Amniotic stem cell (primary cell): ENCODE measurements around the gene IGFL2.
"Not testable (repeated sequence)": the region's sequence is repeated elsewhere in the genome, so short reads cannot be mapped to it uniquely, and the experiment has no call there.

ENCODE experiments used
- DNase-seq: peaks from one replicate; lab custom pipeline; 2025; lab: John Stamatoyannopoulos, UW

IGFL2 gene

GRCh38 chr19:46147791-46148288 is at the start of gene IGFL2:
IGFL2 (plus strand) TSS chr19:46148238; CDS start chr19:46148279, 41 bp downstream.
- DNase-seq, result no peak

DNA sequence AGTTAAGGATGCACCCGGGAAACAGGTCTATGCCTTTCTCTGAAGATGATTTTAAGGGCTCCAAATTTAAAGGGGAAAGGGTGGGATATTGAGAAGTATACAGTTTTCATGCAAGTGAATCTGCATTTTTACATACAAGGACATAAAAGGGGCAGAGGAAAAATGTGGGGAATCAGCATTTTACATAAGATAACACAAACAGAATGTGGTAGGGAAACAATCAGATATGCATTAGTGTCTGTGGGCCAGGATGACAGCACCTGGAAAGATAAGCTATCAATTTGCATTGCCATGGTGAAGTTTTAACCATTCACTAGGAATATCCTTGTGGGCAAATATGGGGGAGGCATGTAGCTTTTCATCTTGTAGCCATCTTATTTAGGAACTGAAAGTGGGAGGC is 47.7 kb upstream of the IGFL2 start:
- no peak for DNase-seq

DNA sequence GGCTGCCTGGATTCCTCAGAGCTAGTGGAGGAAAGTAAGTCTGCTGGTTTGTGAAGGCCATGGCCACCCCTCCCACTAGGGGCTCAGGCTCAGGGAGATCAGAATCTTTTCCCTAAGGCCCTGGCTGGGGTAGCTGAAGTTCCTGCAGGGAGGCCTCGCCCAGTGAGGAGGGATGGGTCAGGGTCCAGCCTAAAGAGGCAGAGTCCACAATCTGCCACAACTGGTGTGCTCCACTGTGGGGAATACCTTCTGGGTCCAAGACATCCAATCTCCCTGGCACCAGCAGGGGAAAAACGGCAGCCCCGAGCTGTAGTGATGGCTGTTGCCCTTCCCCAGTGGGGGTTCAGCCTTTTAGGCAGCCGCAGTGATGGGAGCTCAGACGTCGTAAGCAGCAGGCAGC is 46.7 kb upstream of the IGFL2 start:
- DNase-seq, result no peak

GRCh38 chr19:46102333-46102732 is 45.7 kb upstream of the IGFL2 start:
- DNase-seq, result not testable (repeated sequence)

DNA sequence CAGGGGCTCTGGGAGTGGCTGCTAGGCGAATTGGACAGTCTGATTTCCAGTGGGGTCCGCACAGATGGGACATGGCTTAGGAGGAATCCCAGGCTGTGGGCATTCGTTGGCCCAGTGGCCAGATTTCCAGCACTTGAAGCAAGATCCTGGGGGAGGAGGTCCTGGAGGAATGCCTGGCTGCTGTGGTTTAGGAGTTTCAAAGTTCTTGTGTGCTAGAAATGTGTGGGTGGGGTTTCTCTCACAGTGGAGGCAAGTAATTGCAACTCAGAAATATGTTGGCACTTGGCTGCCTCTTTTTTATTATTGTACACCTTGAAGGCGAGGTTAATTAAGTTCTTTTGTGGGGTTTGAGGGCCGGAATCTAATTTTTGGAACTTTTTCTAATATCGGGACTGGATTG is 40.7 kb upstream of the IGFL2 start:
- no peak for DNase-seq

GRCh38 chr19:46109876-46110275 is 38.2 kb upstream of the IGFL2 start:
- DNase-seq, result no peak

- DNase-seq, result no peak
Measured at GRCh38 chr19:46111376-46111775, 36.7 kb upstream of the IGFL2 start.

- DNase-seq, result no peak
Measured at GRCh38 chr19:46112527-46112926, 35.5 kb upstream of the IGFL2 start.

DNA sequence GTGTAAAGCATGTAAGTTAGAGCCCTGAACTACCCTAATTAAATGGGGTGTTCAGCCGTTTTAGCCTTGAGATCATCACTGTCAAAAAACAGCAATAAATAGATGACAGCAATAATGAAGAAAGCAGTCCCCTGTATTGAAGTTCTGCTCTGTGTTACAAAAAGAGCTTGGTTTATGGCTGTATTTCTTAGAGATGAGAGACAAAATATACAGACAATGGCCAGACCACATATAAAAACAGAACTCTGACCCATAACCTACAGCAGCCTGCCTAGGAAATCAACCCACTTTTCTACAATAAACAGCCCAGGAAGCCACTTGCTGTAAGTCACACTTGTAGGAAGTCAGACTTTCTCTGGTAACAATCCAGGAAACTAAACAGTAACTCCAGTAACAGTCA is 34.3 kb upstream of the IGFL2 start:
- no peak for DNase-seq

DNA sequence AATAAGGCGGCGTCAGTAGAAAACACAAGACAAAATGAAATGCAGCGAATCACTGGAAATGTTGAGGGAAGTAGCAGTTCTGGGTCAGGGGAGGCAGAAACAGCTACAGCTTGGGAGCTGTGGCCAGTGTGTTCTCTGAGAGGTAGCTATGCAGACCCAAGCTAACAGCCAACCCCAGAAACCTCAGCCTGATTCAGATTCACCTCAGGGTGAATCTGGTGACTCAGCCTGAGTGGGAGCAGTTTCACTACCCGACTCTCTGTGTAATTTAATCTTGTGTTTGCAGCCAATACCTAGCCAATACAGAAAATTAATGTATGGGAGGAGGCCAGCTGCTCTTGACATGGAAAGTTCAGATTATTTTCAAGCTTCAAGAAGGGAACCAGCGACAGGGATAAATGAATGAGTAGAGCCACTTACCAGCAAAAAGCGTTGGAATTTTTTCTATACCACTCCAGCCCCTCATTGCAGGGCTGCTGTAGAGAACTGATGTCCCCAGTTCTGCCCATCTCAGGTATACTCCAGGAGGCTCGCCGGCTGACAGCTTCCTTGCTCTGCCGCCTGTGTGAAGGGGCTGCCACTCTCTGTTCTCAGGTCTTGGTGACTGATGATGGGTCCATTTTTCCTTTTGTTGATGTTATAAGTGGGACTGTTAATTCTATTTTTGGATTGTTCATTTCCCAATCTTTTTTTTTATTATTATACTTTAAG is 32.5 kb upstream of the IGFL2 start:
- peak; percentile 62 for DNase-seq

DNA sequence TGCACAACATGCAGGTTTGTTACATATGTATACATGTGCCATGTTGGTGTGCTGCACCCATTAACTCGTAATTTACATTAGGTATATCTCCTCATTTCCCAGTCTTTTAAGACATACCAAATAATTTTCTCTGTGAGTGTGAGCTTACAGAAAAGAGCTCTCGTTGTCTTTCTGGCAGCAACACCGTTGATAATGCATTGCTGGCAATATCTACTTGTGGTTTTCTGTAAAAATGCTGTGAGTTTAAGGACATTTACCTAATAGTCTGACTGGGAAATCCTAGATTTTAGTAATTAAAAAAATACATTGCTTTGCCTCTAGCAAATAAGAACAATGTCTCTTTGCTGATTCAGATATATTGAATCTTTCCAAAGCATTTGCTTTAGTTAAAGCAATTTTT is 31.9 kb upstream of the IGFL2 start:
- no peak for DNase-seq

DNA sequence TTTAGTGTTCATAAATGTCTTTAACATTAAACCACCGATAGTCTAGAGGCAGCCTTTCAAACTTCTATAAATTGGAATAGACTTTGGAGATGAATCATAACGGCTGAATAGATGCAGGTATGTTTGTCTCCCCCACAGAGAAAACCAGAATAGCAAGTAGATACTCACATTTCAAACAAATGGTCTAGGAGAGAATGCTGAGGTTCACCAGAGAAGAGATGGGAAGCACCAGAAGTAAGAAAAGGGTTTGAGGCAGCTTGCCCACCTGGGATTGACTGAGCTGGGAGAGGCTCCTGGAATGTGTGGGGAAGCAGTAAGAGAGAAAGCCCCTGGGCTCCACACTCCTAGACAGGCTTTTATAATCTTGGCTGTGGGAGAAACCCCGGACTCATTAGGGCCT is 29.9 kb upstream of the IGFL2 start:
- DNase-seq, result no peak

GRCh38 chr19:46124638-46125115 is 23.4 kb upstream of the IGFL2 start, which contains the start of gene IGFL3:
IGFL3 (minus strand) TSS chr19:46124688; CDS start chr19:46124649, 39 bp downstream.
- DNase-seq, result no peak

GRCh38 chr19:46125447-46125846 is 22.6 kb upstream of the IGFL2 start:
- no peak for DNase-seq

- DNase-seq, result no peak
Measured at GRCh38 chr19:46126086-46126580, 21.9 kb upstream of the IGFL2 start.

GRCh38 chr19:46131485-46132143 is 16.4 kb upstream of the IGFL2 start:
- no peak for DNase-seq

DNA sequence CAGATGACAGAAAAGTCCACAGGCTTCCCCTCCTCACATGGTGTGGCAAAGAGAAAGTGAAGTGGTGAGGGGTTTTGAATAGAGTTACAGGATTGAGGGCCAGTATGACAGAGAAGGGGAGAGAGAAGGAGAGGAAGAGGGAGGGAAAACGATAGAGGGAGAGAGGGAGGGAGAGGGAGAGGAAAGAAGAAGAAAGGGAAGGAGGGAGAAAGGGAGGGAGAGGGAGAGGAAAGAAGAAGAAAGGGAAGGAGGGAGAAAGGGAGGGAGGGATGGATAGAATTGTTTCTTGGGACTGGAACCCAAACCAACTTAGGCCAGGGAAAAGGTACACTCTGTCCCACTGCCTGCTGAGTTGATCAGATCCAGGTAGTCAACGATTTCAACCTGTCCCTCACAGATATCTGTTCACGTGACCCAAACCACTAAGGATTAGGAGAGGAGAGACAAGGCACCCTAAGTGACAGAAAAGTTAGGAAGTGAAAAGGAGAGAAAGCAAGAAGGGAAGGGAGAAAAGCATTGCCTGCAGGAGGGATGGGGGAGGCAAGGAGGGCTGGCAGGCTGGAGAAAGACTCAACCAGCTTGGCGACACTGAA is 15.4 kb upstream of the IGFL2 start:
- no peak for DNase-seq

DNA sequence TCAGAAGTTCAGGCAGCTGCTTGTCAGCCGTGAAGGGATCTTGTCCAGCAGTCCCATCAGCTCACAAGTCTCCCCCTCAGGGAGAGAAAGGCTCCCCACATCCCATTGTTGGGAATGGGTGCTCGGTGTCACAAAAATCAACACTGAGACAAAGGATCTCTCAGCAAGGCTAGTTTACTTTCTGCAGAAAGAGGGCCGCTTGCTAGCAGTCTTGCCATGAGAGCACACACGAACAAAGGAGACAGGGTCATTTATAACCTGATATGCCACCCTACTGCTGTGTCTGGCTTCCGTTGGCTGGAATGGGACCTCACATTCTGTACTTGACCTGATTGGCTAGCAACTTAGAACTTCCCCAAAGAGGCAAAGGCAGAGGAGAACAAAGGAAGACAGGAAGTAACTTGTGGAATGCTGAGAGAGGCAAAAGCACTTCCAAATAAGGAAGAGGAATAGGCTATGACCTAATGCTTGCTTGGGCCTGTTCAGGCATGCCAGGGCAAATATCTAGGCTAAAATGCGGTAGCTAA is 14.9 kb upstream of the IGFL2 start:
- DNase-seq, result peak; percentile 1

- DNase-seq, result no peak
Measured at GRCh38 chr19:46133777-46134241, 14.2 kb upstream of the IGFL2 start.

DNA sequence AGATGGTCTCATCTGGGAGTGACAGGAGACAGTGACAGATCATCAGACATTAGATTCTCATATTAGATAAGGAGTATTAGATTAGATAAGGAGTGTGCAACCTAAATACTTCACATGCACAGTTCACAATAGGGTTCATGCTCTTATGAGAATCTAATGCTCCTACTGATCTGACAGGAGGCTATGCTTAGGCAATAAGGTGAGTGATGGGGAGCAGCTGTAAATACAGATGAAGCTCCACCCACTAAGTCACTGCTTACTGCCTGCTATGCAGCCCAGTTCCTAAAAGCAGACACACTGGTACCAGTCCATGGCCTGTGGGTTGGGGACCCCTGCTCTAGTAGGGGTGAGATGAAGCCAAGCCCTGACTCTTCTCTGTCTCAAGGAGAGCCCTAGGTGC is 13.5 kb upstream of the IGFL2 start:
- no peak for DNase-seq

DNA sequence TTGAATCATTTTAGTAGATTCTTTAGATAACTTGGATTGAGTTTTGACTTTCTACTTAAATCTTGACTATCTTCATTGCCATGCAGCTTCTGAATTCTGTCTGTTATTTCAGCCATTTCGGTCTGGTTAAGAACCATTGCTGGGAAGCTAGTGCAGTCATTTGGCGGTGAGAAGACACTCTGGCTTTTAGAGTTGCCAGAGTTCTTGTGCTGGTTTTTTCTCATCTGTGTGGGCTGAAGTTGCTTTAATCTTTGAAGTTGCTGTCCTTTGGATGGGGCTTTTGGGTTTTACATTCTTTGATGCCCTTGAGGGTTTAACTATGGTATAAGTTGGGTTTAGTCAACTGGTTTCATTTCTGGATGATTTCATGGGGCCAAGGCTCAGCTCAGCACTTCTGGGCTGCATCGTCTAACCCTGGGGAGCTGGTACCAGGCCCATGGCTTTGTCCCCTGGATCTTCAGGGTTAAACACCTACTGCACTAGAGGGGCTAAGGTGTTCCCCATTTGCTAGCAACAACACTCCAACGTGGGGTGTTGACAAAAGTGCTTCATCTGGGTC is 10.0 kb upstream of the IGFL2 start:
- no peak for DNase-seq

DNA sequence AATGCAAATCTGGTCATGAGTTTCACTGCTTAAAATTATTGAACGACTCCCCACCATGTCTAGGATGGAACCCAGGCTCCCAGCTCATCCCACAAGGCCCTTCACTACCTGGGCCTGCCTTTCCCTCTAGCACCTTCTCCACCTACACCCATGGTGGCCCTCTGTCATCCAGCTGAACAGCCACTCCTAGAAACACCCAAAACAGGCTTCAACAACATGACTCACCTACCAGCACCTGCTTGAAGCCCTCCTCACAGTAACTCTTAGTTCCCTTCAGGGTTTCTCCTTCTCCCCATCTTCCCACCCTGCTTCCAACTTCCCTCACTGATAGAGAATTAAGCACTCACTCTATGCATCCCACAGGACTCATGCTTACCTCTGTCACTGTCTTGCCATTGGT is 6.6 kb upstream of the IGFL2 start:
- no peak for DNase-seq
